HL-60 (cell line): ENCODE data around the gene TPMT.

ENCODE experiments used
- POLR2AphosphoS5 ChIP-seq: IDR thresholded peaks from 2 replicates; pipeline ENCODE4 v1.6.1; 2012; ENCODE audit warnings: low read depth
- TF ChIP-seq, protein P1 (sequence below): IDR thresholded peaks from one replicate; pipeline ENCODE4 v1.5.1; 2011; ENCODE audit warnings: low read length, control low read depth, inconsistent platforms; ENCODE audit not compliant: insufficient read depth
- TF ChIP-seq, protein P2 (sequence below): IDR thresholded peaks from 2 replicates; pipeline ENCODE4 v1.6.1; 2012; ENCODE audit warnings: low read depth; ENCODE audit not compliant: insufficient replicate concordance

DNA sequence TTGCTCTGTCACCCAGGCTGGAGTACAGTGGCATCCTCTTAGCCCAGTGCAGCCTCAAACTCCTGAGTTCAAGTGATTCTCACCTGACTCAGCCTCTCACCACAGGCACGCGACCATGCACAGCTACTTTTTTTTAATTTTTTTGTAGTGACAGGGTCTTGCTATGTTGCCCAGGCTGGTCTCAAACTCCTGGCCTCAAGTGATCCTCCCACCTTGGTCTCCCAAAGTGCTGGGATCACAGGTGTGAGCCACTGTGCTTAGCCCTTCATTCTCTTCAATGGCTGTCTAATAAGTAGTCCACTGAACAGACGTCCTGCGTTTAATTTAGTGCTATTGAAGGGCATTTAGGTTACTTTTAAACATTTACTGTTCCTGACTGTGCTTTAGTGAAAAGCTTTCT lies 27.7 kb upstream of the TPMT start:
- no peak for TF ChIP-seq POLR2AphosphoS5
- TF ChIP-seq, protein P1, sequence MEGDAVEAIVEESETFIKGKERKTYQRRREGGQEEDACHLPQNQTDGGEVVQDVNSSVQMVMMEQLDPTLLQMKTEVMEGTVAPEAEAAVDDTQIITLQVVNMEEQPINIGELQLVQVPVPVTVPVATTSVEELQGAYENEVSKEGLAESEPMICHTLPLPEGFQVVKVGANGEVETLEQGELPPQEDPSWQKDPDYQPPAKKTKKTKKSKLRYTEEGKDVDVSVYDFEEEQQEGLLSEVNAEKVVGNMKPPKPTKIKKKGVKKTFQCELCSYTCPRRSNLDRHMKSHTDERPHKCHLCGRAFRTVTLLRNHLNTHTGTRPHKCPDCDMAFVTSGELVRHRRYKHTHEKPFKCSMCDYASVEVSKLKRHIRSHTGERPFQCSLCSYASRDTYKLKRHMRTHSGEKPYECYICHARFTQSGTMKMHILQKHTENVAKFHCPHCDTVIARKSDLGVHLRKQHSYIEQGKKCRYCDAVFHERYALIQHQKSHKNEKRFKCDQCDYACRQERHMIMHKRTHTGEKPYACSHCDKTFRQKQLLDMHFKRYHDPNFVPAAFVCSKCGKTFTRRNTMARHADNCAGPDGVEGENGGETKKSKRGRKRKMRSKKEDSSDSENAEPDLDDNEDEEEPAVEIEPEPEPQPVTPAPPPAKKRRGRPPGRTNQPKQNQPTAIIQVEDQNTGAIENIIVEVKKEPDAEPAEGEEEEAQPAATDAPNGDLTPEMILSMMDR: no peak
- TF ChIP-seq, protein P2, sequence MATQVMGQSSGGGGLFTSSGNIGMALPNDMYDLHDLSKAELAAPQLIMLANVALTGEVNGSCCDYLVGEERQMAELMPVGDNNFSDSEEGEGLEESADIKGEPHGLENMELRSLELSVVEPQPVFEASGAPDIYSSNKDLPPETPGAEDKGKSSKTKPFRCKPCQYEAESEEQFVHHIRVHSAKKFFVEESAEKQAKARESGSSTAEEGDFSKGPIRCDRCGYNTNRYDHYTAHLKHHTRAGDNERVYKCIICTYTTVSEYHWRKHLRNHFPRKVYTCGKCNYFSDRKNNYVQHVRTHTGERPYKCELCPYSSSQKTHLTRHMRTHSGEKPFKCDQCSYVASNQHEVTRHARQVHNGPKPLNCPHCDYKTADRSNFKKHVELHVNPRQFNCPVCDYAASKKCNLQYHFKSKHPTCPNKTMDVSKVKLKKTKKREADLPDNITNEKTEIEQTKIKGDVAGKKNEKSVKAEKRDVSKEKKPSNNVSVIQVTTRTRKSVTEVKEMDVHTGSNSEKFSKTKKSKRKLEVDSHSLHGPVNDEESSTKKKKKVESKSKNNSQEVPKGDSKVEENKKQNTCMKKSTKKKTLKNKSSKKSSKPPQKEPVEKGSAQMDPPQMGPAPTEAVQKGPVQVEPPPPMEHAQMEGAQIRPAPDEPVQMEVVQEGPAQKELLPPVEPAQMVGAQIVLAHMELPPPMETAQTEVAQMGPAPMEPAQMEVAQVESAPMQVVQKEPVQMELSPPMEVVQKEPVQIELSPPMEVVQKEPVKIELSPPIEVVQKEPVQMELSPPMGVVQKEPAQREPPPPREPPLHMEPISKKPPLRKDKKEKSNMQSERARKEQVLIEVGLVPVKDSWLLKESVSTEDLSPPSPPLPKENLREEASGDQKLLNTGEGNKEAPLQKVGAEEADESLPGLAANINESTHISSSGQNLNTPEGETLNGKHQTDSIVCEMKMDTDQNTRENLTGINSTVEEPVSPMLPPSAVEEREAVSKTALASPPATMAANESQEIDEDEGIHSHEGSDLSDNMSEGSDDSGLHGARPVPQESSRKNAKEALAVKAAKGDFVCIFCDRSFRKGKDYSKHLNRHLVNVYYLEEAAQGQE: no peak
